SK-N-SH (cell line): ENCODE measurements around the gene KCNQ5. TPM values are rescaled to one million over a fixed set of nuclear protein-coding genes. Genes with fewer than 3 reads are reported as not detected.

Experiments used
- CTCF ChIA-PET: fragments of 300-600, 350-600 bp; formaldehyde crosslinking; extraction: SDS; loops from one replicate; lab custom pipeline; 2021; lab: Yijun Ruan, JAX
- POLR2A ChIA-PET: fragments of 350-600 bp; sonication (Branson Sonifier 250); formaldehyde crosslinking; extraction: SDS; loops from one replicate; lab custom pipeline; 2020; ENCODE audit warnings: antibody characterized with exemption, inconsistent platforms; lab: Yijun Ruan, JAX
- DNase-seq: peaks from one replicate; pipeline ENCODE4 v3.0.0; 2012
- H2AFZ ChIP-seq: fragments of 200-600 bp; sonication (generic); 2 replicates; pipeline ENCODE4 v1.8.1; 2016; ENCODE audit warnings: antibody characterized with exemption, mild to moderate bottlenecking, low read depth
- H3F3A ChIP-seq: fragments of 200-600 bp; sonication (generic); replicated peaks from 2 replicates; pipeline ENCODE3; 2016; ENCODE audit warnings: antibody characterized with exemption, mild to moderate bottlenecking; ENCODE audit not compliant: insufficient read depth
- H3K27ac ChIP-seq, 2 experiments: fragments of 200-500 bp in 1 of 2; fragments of 200-600 bp in 1 of 2; sonication (Bioruptor generic) in 1 of 2; sonication (generic), shearing (Covaris generic) in 1 of 2; 2 replicates each; pipeline versions ENCODE4 v1.5.1 to v1.6.1; 2014 to 2016; ENCODE audit warnings: low read depth in 2 of 2, inconsistent platforms in 1 of 2, low read length in 1 of 2, mild to moderate bottlenecking in 1 of 2, mixed read lengths in 1 of 2
- H3K27me3 ChIP-seq: fragments of 200-600 bp; sonication (generic), shearing (Covaris generic); 2 replicates; pipeline ENCODE4 v1.6.1; 2016; ENCODE audit warnings: mixed run types; ENCODE audit not compliant: insufficient read depth
- H3K36me3 ChIP-seq, 2 experiments: fragments of 200-500 bp in 1 of 2; fragments of 200-600 bp in 1 of 2; sonication (Bioruptor generic) in 1 of 2; sonication (generic) in 1 of 2; replicated peaks in 1 of 2; 2 replicates each; pipeline versions ENCODE3 to v1.5.1; 2014 to 2016; ENCODE audit warnings: low read length in 1 of 2, mild to moderate bottlenecking in 1 of 2; ENCODE audit not compliant: insufficient read depth in 2 of 2, control insufficient read depth in 1 of 2
- H3K4me1 ChIP-seq, 2 experiments: fragments of 200-500 bp in 1 of 2; fragments of 200-600 bp in 1 of 2; sonication (Bioruptor generic) in 1 of 2; sonication (generic), shearing (Covaris generic) in 1 of 2; 2 replicates each; pipeline versions ENCODE4 v1.5.1 to v1.6.1; 2014 to 2016; ENCODE audit warnings: low read depth in 1 of 2, low read length in 1 of 2, mixed run types in 1 of 2; ENCODE audit not compliant: insufficient read depth in 2 of 2, control insufficient read depth in 1 of 2
- H3K4me2 ChIP-seq: fragments of 200-600 bp; sonication (generic), shearing (Covaris generic); 2 replicates; pipeline ENCODE4 v1.6.1; 2017; ENCODE audit warnings: mixed run types
- H3K4me3 ChIP-seq, 2 experiments: fragments of 200-500 bp in 1 of 2; fragments of 200-600 bp in 1 of 2; sonication (Bioruptor generic) in 1 of 2; sonication (generic), shearing (Covaris generic) in 1 of 2; 2 replicates each; pipeline versions ENCODE4 v1.5.1 to v1.8.1; 2014 to 2016; ENCODE audit warnings: low read depth in 2 of 2, inconsistent platforms in 1 of 2, low read length in 1 of 2, mild to moderate bottlenecking in 1 of 2, mixed read lengths in 1 of 2, moderate library complexity in 1 of 2
- H3K79me2 ChIP-seq: fragments of 200-600 bp; sonication (generic); 2 replicates; pipeline ENCODE4 v1.8.1; 2017; ENCODE audit warnings: mild to moderate bottlenecking; ENCODE audit not compliant: insufficient read depth
- H3K9ac ChIP-seq: fragments of 200-600 bp; sonication (generic); 2 replicates; pipeline ENCODE4 v1.6.1; 2017; ENCODE audit warnings: mixed run types
- H3K9me2 ChIP-seq: fragments of 200-600 bp; sonication (generic); 2 replicates; pipeline ENCODE4 v1.6.1; 2017; ENCODE audit warnings: mixed run types
- H3K9me3 ChIP-seq: fragments of 200-600 bp; sonication (generic); 2 replicates; pipeline ENCODE4 v1.6.1; 2017; ENCODE audit warnings: mixed run types, mild to moderate bottlenecking, moderate library complexity
- H4K20me1 ChIP-seq: fragments of 200-600 bp; sonication (generic); 2 replicates; pipeline ENCODE4 v1.6.1; 2017; ENCODE audit warnings: mild to moderate bottlenecking, mixed run types; ENCODE audit not compliant: insufficient read depth
- CHD2 ChIP-seq: fragments of 150-350 bp; IDR thresholded peaks from 2 replicates; pipeline ENCODE4 v1.6.1; 2018; ENCODE audit warnings: low read length; ENCODE audit not compliant: partially characterized antibody
- FOXJ3 ChIP-seq: sonication (generic); formaldehyde crosslinking; IDR thresholded peaks from 2 replicates; pipeline ENCODE4 v1.5.1; 2020; ENCODE audit warnings: mild to moderate bottlenecking, missing genetic modification reagents
- FOXM1 ChIP-seq: IDR thresholded peaks from 2 replicates; pipeline ENCODE4 v1.4.0; 2012; ENCODE audit warnings: low read depth, mild to moderate bottlenecking
- GATA2 ChIP-seq: sonication (generic); formaldehyde crosslinking; IDR thresholded peaks from 2 replicates; pipeline ENCODE4 v1.5.0; 2020; ENCODE audit warnings: mild to moderate bottlenecking, missing genetic modification reagents
- JUND ChIP-seq: IDR thresholded peaks from 2 replicates; pipeline ENCODE4 v1.4.0; 2012
- MAX ChIP-seq: IDR thresholded peaks from 2 replicates; pipeline ENCODE4 v1.4.0; 2012; ENCODE audit warnings: low read depth
- NFIC ChIP-seq: IDR thresholded peaks from 2 replicates; pipeline ENCODE4 v1.4.0; 2012; ENCODE audit warnings: borderline replicate concordance
- POLR2AphosphoS5 ChIP-seq: IDR thresholded peaks from 2 replicates; pipeline ENCODE4 v1.6.1; 2012; ENCODE audit warnings: low read depth, low read length
- RAD21 ChIP-seq: IDR thresholded peaks from 2 replicates; pipeline ENCODE4 v1.6.1; 2012; ENCODE audit warnings: mild to moderate bottlenecking, low read length
- REST ChIP-seq: IDR thresholded peaks from 2 replicates; pipeline ENCODE4 v1.6.1; 2012; ENCODE audit warnings: mild to moderate bottlenecking, low read depth, low read length, moderate library complexity
- RFX5 ChIP-seq: IDR thresholded peaks from 2 replicates; pipeline ENCODE4 v1.6.1; 2012; ENCODE audit warnings: mild to moderate bottlenecking, improper control_type of control experiment, low read length
- SIN3A ChIP-seq: IDR thresholded peaks from 2 replicates; pipeline ENCODE4 v1.6.1; 2012; ENCODE audit warnings: low read depth, mild to moderate bottlenecking, low read length, moderate library complexity, borderline replicate concordance
- SMC3 ChIP-seq: IDR thresholded peaks from 2 replicates; pipeline ENCODE4 v1.6.1; 2012; ENCODE audit warnings: low read depth, low read length, improper control_type of control experiment
- TAF1 ChIP-seq: IDR thresholded peaks from 2 replicates; pipeline ENCODE4 v1.6.1; 2012; ENCODE audit warnings: low read depth, mild to moderate bottlenecking, low read length, moderate library complexity, borderline replicate concordance
- TEAD4 ChIP-seq: IDR thresholded peaks from 2 replicates; pipeline ENCODE4 v1.4.0; 2012; ENCODE audit warnings: mild to moderate bottlenecking, borderline replicate concordance; ENCODE audit not compliant: insufficient read depth
- USF2 ChIP-seq: fragments of 150-350 bp; IDR thresholded peaks from 2 replicates; pipeline ENCODE4 v1.6.1; 2017; ENCODE audit warnings: antibody characterized with exemption, low read length, low read depth, borderline replicate concordance
- ZBTB33 ChIP-seq: IDR thresholded peaks from 2 replicates; pipeline ENCODE4 v1.4.0; 2012; ENCODE audit warnings: low read depth, borderline replicate concordance
- WGBS: methylation state at CpG from one replicate; pipeline ENCODE4 v1.1.6; 2017; ENCODE audit warnings: low lambda C conversion rate; 5-methylcytosine and 5-hydroxymethylcytosine counted together
- polyA plus RNA-seq, 3 experiments: library from polyadenylated mRNA; depleted of rRNA; stranded (reverse); fragments of >200 nt; gene quantifications; 2 replicates each; pipeline ENCODE4 v1.2.3, GENCODE V29; 2012

The KCNQ5 gene
- polyA plus RNA-seq, 1 of the 3 experiments (the other 2 are of a cell fraction), result 3.2 TPM

- Histone ChIP-seq H3K79me2 (peaks cover 65% of the 10 kb centered on the region), H3K36me3 (no peaks in the 10 kb centered on the region), H3K9me2 (no peaks in the 10 kb centered on the region), H3K27me3 (no peaks in the 10 kb centered on the region), H3K27ac (peak overlapping the region in 1 of 2 experiments; percentile 63; a peak in 2 of 4 replicates), H3F3A (peaks cover 22% of the 10 kb centered on the region), H3K9me3 (no peaks in the 10 kb centered on the region), H3K4me2 (0 out of 2 replicates have a peak overlapping the region, but pooled peaks have one; percentile 32), H3K9ac (no peak overlapping the region), H4K20me1 (no peaks in the 10 kb centered on the region), H3K4me3 (no peak overlapping the region), H2AFZ (no peak overlapping the region), H3K4me1 (peaks cover 0 to 11% of the 10 kb centered on the region in 2 experiments; a peak in 3 of 4 replicates)
- TF ChIP-seq FOXJ3 (no peak), REST (no peak), CHD2 (no peak), SMC3 (no peak), RAD21 (no peak), NFIC (no peak), JUND (no peak)
- CTCF ChIA-PET, result no interaction called here
- no peak for DNase-seq
- POLR2A ChIA-PET, result no interaction called here
Observed at GRCh38 chr6:72721346-72721745, 99.5 kb downstream of the KCNQ5 start.

GRCh38 chr6:72724545-72724944, 102.7 kb downstream of the KCNQ5 start:
- CTCF ChIA-PET, result interaction anchor here (1.6 kb wide), 1 partner anchor 11 kb away, joined by 4 read pairs; no protein-coding TSS in a partner anchor
- no peak for DNase-seq
- Histone ChIP-seq H3K4me3 (no peak overlapping the region), H3K27ac (no peak overlapping the region), H3K9me2 (no peaks in the 10 kb centered on the region), H3K4me2 (no peak overlapping the region), H3F3A (peaks cover 16% of the 10 kb centered on the region), H3K79me2 (peaks cover 53% of the 10 kb centered on the region), H3K9ac (no peak overlapping the region), H3K27me3 (no peaks in the 10 kb centered on the region), H3K36me3 (peaks cover 0 to 14% of the 10 kb centered on the region in 2 experiments), H4K20me1 (no peaks in the 10 kb centered on the region), H3K9me3 (0 out of 2 replicates have a peak, but pooled peaks cover 7% of the 10 kb centered on the region), H2AFZ (no peak overlapping the region), H3K4me1 (peaks cover 0 to 11% of the 10 kb centered on the region in 2 experiments; a peak in 3 of 4 replicates)
- POLR2A ChIA-PET, result no interaction called here
- TF ChIP-seq RFX5 (no peak), ZBTB33 (no peak), NFIC (no peak), USF2 (no peak), TAF1 (no peak), GATA2 (CRISPR knock-in tag) (no peak), SIN3A (no peak), TEAD4 (no peak), FOXJ3 (no peak), MAX (no peak), FOXM1 (no peak), POLR2AphosphoS5 (no peak)
- 45% methylated on average over 2 of the region's 2 CpGs for WGBS
